AML-193 (cell line): Measurements from ENCODE around the gene KRI1.
A peak's percentile ranks its signal among the peaks of the same experiment; 100 is the strongest.
"Not testable (repeated sequence)": the region's sequence is repeated elsewhere in the genome, so short reads cannot be mapped to it uniquely, and the experiment has no call there.

Experiments
- DNase-seq, 2 experiments: peaks; one replicate each; lab custom pipeline; 2025; lab: John Stamatoyannopoulos, UW

KRI1 gene

GRCh38 chr19:10550336-10550735 is 15.5 kb downstream of the KRI1 start:
- no peak for DNase-seq

GRCh38 chr19:10549733-10550132 is 16.1 kb downstream of the KRI1 start:
- no peak for DNase-seq

DNA sequence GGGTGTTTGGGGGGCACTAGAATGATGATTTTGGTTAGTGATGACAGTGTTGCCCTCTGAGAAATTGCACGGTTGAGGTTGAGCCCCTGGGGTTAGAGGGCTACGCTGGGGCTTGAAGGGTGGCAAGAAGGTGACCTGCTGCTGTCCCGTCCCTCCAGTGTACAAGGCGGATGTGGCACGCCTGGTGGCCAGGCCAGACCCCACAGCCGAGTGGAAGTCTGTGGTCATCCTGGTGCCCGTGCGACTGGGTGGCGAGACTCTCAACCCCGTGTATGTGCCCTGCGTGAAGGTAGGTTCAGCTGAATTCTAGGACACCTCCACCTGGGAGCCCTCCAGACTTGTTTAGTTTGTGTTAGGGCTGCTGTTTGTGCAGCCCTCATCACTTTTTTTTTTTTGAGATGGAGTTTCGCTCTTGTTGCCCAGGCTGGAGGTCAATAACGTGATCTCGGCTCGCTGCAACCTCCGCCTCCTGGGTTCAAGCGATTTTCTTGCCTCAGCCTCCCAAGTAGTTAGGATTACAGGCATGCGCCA is 17.0 kb downstream of the KRI1 start:
- no peak for DNase-seq

DNA sequence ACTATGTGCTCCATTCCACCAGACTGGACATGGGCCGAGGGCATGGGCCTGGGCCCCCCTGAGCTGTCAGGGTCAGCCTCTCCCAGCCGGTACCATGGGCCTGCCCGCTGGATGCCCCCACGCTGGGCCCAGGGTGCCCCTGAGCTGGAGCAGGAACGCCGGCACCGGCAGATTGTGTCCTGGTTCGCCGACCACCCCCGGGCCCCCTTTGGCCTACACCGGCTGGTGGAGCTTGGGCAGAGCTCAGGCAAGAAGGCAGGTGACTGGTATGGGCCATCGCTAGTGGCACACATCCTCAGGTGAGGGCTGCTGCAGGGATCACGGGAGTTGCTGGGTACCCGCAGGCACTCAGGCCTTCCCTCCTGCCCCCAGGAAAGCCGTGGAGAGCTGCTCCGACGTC is 19.0 kb downstream of the KRI1 start:
- DNase-seq, result no peak

DNA sequence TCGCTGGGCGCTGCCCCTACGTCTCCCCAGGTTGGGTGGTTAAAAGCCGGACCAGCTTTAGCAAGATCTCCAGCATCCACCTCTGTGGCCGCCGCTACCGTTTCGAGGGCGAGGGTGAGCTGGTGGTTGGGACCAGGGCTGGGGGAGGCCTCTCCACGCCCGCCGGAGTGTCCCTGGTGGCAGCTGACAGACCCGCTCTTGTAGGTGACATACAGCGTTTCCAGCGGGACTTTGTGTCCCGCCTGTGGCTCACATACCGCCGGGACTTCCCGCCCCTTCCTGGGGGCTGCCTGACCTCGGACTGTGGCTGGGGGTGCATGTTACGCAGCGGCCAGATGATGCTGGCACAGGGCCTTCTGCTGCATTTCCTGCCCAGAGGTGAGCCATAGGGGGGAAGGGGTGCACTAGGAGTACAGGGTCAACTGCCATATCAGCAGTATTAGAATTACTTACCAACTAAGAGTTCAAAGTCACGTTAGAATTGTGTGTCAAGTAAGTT is 21.0 kb downstream of the KRI1 start:
- no peak for DNase-seq

DNA sequence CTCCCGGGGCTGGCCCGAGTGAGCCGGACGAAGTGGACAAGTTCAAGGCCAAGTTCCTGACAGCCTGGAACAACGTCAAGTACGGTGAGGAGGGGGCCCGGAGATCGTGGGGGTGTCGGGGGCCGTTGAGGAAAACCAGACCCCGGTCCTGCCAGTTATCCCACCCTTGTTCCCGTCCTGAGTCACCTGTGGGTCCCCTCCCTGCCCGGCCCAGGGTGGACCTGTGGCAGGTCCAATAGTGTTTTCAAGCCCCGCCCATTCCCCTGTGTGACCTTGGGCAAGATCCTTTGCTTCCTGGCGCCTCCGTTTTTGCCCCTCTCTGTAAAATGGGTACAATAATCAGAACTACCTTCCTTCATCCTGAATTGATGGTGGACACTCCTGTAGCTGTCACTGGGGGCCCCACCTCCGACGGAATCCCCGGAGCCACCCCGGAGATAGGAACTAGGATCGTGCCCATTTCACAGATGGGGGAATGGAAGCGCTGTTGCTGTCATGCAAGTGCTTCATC is 21.5 kb downstream of the KRI1 start:
- DNase-seq, result no peak

- DNase-seq, result peak; percentile 43 to 53
Measured at GRCh38 chr19:10543420-10544241, 22.2 kb downstream of the KRI1 start, which contains the start of gene ATG4D. Gene ATG4D (plus strand): TSS chr19:10543904. CDS start chr19:10544091, 187 bp downstream.

- DNase-seq, result no peak
Measured at GRCh38 chr19:10543059-10543419, 22.8 kb downstream of the KRI1 start.

DNA sequence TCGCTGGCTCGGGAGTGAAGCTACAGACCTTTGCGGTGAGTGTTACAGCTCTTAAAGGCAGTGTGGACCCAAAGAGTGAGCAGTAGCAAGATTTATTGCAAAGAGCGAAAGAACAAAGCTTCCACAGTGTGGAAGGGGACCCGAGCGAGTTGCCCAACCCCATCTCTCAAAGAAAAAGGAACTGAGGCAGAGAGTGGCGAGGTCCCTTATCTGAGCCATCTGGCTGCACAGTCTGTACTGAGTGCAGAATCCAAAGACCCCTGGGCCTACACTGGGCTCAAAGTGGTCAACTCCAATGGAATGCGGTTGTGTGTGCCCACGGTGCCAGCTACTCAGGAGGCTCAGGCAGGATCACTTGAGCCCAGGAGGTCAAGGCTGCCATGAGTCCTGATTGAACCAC is 26.8 kb downstream of the KRI1 start:
- not testable (repeated sequence) for DNase-seq

DNA sequence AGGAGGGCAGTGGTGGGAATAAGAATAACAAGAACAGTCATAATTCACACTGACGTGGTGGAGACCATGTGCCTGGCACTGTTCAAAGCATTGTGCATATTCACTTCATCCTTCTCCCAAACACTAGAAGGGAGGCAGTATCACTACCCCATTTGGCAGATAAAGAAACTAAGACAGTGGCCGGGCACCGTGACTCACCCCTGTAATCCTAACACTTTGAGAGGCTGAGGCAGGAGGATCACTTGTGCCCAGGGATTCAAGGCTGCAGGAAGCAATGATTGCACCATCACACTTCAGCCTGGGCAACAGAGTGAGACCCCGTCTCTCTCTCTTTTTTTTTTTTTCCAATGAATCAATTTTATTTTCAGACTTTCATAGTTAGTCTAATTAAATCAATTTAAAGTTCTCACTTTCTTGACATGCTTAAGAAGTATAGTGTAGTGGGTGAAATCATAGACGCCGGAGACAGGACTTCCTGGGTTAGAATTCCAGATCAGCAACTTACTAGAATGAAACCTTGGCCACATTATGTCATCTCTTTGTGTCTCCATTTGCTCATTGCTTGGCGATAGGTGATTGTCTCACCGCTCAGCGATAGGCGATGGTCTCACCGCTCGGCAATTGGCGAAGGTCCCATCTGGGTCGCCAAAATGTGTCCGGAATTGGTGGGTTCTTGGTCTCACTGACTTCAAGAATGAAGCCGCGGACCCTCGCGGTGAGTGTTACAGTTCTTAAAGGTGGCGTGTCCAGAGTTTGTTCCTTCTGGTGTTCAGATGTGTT is 27.4 kb downstream of the KRI1 start:
- DNase-seq, result no peak

- DNase-seq, result no peak
Measured at GRCh38 chr19:10537668-10538067, 28.1 kb downstream of the KRI1 start.

GRCh38 chr19:10535613-10536012 is 30.2 kb downstream of the KRI1 start:
- no peak for DNase-seq

DNA sequence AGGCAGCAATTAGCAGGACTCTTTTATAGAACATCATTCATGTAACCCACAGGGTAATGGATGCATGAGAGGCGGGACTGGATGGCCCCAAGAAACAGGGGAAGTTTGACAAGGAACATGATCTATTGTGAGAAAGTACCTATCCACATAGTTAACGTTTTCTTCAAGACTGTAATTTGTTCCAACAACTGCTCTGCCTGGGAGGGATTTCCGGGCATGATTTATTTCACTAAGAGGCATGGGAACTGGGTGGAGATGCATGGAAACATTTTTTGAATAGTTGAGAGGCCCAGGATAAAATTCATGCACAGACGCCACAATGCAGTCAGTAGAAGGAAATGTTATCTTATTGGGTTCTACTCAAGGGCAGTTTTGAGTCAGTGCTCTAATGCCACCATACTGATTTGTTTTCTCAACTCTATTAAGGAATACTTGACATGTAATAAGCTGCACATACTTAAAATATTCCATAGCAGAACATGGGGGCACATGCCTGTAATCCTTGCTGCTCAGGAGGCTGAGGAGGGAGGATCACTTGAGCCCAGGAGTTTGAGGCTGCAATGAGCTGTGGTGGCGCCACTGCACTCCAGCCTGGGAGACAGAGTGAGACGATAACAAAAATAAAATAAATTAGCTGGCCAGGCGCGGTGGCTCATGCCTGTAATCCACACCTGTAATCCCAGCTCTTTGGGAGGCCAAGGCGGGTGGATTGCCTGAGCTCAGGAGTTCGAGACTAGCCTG is 32.0 kb downstream of the KRI1 start:
- DNase-seq, result no peak

DNA sequence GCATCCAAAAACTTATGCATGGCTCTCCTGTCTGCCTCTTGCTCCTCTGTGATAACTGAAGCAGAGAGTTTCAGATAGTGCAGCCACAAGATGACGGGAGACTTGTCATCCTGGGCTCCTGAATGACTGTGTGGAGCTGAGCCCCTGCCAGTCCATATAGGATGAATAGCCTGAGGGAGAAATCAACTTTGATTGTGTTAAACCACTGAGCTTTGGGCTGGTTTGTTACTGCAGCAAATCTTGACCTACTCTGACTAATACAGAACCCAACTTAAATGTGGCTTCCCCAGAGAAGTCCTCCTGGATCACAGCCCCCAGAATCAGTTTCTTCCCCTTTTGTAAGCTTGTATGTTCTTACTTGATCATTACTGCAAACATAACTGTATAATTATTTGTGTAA is 33.4 kb downstream of the KRI1 start:
- no peak for DNase-seq

DNA sequence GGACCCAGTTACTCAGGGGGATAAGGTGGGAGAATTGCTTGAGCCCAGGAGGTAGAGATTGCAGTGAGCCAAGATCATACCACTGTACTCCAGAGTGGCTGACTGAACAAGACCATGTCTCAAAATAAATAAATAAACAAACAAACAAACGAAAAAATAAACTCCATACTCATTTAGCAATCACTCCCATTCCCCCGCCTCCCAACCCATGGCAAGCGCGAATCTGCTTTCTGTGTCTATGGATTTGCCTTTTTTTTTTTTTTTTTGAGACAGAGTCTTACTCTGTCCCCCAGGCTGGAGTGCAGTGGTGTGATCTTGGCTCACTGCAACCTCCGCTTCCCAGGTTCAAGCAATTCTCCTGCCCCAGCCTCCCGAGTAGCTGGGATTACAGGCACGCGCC is 38.9 kb downstream of the KRI1 start:
- DNase-seq, result not testable (repeated sequence)

DNA sequence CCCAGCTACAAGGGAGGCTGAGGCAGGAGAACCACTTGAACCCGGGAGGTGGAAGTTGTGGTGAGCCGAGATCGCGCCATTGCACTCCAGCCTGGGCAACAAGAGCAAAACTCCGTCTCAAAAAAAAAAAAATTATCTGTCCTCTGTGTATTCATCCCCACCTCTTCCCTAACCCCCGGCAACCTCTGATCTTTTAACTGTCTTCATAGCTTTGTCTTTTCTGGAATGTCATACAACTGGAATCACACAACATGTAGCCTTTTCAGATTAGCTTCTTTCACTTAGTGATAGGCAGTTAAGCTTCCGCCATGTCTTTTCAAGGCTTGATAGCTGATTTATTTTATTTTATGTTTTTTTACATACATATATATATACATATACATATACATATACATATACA is 40.2 kb downstream of the KRI1 start:
- DNase-seq, result no peak

GRCh38 chr19:10523135-10523636 is 42.6 kb downstream of the KRI1 start:
- DNase-seq, result no peak

DNA sequence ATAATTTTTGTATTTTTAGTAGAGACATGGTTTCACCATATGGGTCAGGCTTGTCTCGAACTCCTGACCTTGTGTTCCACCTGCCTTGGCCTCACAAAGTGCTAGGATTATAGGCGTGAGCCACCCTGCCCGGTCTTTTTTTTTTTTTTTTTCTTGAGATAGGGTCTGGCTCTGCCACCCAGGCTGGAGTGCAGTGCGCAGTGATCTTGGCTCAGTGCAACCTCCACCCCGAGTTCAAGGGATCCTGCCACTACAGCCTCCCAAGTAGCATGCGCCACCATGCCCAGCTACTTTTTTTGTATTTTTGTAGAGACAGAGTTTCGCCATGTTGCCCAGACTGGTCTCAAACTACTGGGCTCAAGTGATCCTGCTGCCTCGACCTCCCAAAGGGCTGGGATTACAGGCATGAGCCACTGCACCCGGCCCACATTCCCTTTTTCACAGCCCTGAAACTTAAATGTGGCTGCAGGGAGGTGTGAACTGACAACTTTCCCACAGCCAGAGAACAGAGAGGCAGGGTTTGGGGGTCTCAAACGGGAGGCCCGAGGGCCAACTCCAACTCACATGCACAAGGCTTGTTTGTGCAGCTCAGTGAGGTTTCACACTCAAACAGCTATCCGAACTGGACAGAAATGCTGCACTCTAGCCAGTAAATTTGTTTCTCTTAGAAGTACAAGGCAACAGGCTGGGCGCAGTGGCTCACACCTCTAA is 44.2 kb downstream of the KRI1 start:
- DNase-seq, result no peak

DNA sequence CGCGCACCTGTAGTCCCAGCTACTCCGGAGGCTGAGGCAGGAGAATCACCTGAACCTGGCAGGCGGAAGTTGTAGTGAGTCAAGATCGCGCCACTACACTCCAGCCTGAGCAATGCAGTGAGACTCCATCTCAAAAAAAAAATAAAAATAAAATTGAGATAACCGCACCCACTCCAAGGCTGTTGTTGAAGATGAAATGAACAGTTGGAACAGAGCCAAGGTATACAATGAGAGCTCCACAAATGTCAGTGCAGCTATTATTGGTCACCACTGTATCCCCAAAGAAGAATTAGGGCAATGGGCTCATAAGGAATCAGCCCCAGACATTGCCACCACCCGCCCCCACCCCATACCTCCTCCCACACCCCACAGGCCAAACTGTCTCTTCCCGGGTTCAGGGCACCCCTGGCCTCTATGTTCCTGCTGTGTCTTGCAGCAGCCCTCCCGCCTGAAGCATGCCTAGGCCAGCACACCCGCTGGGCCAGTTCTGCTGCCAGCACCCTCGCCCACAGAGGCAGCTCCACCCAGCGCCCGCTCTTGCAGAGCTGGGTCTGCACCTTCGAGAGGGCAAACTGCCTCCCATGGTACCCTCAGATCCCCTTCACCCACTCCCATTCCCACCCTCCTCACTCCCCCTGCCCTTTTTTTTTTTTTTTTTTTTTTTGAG is 45.0 kb downstream of the KRI1 start:
- no peak for DNase-seq

GRCh38 chr19:10519421-10519820 is 46.4 kb downstream of the KRI1 start:
- DNase-seq, result no peak
